Naive thymus-derived CD4-positive, alpha-beta T cell (primary cell): ENCODE data around the gene DNPEP. TPM values are rescaled to one million over a fixed set of nuclear protein-coding genes. Genes with fewer than 3 reads are reported as not detected.

ENCODE experiments used
- ATAC-seq: fragments of 150-1000 bp; cut with Tn5 transposase; 2 replicates; pipeline ENCODE4 v1.10.0; 2021; ENCODE audit warnings: mild to moderate bottlenecking, moderate library complexity
- CTCF ChIA-PET: fragments of 350-600 bp; sonication (Branson Sonifier 250); formaldehyde crosslinking; loops from one replicate; lab custom pipeline; 2021; ENCODE audit warnings: antibody characterized with exemption; lab: Charles Lee
- POLR2A ChIA-PET: fragments of 350-600 bp; sonication (Branson Sonifier 250); formaldehyde crosslinking; loops from one replicate; lab custom pipeline; 2021; ENCODE audit warnings: antibody characterized with exemption, inconsistent platforms; lab: Charles Lee
- DNase-seq, 9 donors: peaks; one replicate each; pipeline versions ENCODE4 v3.0.0 to v3.0.0-alpha.2; 2020 to 2022; ENCODE audit warnings: mixed read lengths in 1 of 9
- H3K27ac ChIP-seq: one replicate; pipeline ENCODE4 v1.7.0; 2013; ENCODE audit warnings: mild to moderate bottlenecking, low read depth, low read length, moderate library complexity
- H3K27me3 ChIP-seq, 2 donors: one replicate each; pipeline ENCODE4 v1.7.0; 2013; ENCODE audit warnings: low read length in 2 of 2, mild to moderate bottlenecking in 2 of 2, moderate library complexity in 2 of 2; ENCODE audit not compliant: control insufficient read depth in 2 of 2, insufficient read depth in 2 of 2
- H3K36me3 ChIP-seq, 3 experiments: 1 replicate in 2 of 3; 2 replicates in 1 of 3; pipeline ENCODE4 v1.7.0; 2013; ENCODE audit warnings: low read length in 3 of 3, mild to moderate bottlenecking in 3 of 3, moderate library complexity in 1 of 3; ENCODE audit not compliant: insufficient read depth in 3 of 3, control insufficient read depth in 2 of 3
- H3K4me1 ChIP-seq, 2 donors: one replicate each; pipeline ENCODE4 v1.7.0; 2013; ENCODE audit warnings: low read length in 2 of 2, mild to moderate bottlenecking in 2 of 2, moderate library complexity in 1 of 2; ENCODE audit not compliant: control insufficient read depth in 2 of 2, insufficient read depth in 2 of 2
- H3K4me3 ChIP-seq: 2 replicates; pipeline ENCODE4 v1.7.0; 2013; ENCODE audit warnings: mild to moderate bottlenecking, low read length
- H3K9me3 ChIP-seq, 3 experiments: 1 replicate in 2 of 3; 2 replicates in 1 of 3; pipeline ENCODE4 v1.7.0; 2013; ENCODE audit warnings: low read length in 3 of 3; ENCODE audit not compliant: control insufficient read depth in 2 of 3
- H3K27ac Mint-ChIP-seq, 9 donors: one replicate each; pipeline ENCODE4 v1.8.0; 2020 to 2022; ENCODE audit warnings: mixed read lengths in 9 of 9, mild to moderate bottlenecking in 8 of 9, moderate library complexity in 5 of 9, inconsistent platforms in 2 of 9
- H3K27me3 Mint-ChIP-seq, 5 donors: one replicate each; pipeline ENCODE4 v1.8.0; 2021 to 2022; ENCODE audit warnings: mixed read lengths in 5 of 5, mild to moderate bottlenecking in 1 of 5
- H3K36me3 Mint-ChIP-seq, 5 donors: one replicate each; pipeline ENCODE4 v1.8.0; 2020 to 2022; ENCODE audit warnings: mixed read lengths in 5 of 5, mild to moderate bottlenecking in 3 of 5, inconsistent platforms in 1 of 5
- H3K4me1 Mint-ChIP-seq, 7 donors: one replicate each; pipeline ENCODE4 v1.8.0; 2020 to 2022; ENCODE audit warnings: mixed read lengths in 7 of 7, mild to moderate bottlenecking in 3 of 7, inconsistent platforms in 1 of 7
- H3K4me3 Mint-ChIP-seq, 10 donors: one replicate each; pipeline ENCODE4 v1.8.0; 2020 to 2022; ENCODE audit warnings: mild to moderate bottlenecking in 10 of 10, mixed read lengths in 10 of 10, moderate library complexity in 6 of 10, inconsistent platforms in 2 of 10
- H3K9me3 Mint-ChIP-seq, 11 donors: one replicate each; pipeline ENCODE4 v1.8.0; 2020 to 2022; ENCODE audit warnings: mixed read lengths in 11 of 11, mild to moderate bottlenecking in 4 of 11, inconsistent platforms in 1 of 11, moderate library complexity in 1 of 11
- intact Hi-C, 2 donors: fragments of 100-400 bp; cut with micrococcal nuclease; formaldehyde crosslinking; loops; one replicate each; pipeline ENCODE4 v1.15.1; 2023
- polyA plus RNA-seq, 2 donors: library from polyadenylated mRNA; unstranded; fragments of 300-500 nt; fragmentation: Illumina TruSeq; gene quantifications; one replicate each; pipeline ENCODE4 v1.2.3, GENCODE V29; 2021
- total RNA-seq, 6 experiments: library from RNA in 5 of 6; stranded (reverse) in 5 of 6; gene quantifications; 1 replicate in 5 of 6; 2 replicates in 1 of 6; pipeline ENCODE4 v1.2.3 and lab custom pipeline; 2021 to 2026

DNPEP gene
- total and polyA plus RNA-seq, 7 experiments from 2014 or later, result 57.5 to 115 (median 73.9) TPM

DNA sequence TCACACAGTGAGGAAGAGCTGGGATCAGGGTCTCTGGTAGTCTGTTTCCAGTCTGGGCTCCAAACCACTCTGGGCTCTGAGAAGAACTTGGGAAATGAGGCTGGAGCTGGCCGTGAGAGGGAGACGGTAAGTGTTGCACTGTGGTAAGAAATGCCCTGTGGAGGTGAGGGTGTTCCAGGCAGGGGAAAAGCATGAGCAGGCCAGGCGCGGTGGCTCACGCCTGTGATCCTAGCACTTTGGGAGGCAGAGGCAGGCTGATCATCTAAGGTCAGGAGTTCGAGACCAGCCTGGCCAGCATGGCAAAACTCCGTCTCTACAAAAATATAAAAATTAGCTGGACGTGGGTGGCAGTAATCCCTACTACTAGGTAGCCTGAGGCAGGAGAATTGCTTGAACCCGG lies 16.1 kb upstream of the DNPEP start:
- no peaks in the 10 kb centered on the region for H3K36me3 Mint-ChIP-seq
- intact Hi-C loops, result loop anchor here (1.0 to 5.0 kb wide), 7 partner anchors 16 to 238 kb away; partner anchors contain the start of gene SPEG (in 1 of the 2)

DNA sequence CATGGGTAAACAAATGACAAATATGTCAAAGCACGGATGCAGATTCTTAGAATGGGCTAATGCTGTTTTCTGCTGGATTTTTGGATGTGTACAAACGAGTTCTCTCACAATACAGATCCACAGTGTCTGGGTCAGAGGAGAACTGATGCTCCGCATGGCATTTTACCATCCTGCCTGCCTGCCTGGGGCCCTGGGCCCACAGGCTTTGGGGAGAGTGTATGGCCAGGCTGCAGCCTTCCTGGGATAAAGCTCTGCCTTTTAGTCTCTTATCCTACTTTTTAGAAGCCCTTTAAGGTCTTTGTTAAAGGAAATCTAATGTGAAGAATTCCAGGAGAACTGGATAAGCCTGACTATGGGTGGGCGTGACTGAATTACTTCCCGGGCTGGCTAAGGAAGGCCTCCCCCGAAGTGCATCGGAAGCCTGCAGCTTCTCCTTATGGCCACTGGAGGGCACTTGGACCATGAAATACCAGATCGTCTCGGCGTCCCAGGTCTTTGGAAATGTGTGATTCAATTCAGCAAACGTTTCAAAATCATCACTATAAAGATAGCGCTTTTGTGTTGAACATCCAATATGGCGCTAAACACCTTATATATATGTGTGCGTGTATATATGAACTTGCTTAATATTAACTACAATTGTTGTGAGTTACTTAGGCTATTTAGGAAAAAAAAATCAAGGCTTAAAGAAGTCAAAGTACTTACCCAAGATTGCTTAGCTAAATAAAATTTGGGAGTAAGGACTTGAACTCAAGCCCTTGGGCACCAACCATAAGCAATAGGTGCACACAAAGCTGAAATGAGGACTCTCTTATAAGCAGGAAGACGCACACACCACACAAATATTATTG lies 15.2 kb upstream of the DNPEP start:
- Histone ChIP-seq H3K36me3 (no peaks in the 10 kb centered on the region), H3K9me3 (no peaks in the 10 kb centered on the region), H3K27me3 (no peaks in the 10 kb centered on the region), H3K4me3 (no peak overlapping the region), H3K27ac (no peak overlapping the region), H3K4me1 (peaks cover 0 to 3% of the 10 kb centered on the region in 2 donors)
- Mint-ChIP-seq H3K4me1 (peaks cover 0 to 9% (median 5%) of the 10 kb centered on the region in 7 donors), H3K36me3 (no peaks in the 10 kb centered on the region), H3K27me3 (peaks cover 0 to 13% (median 7%) of the 10 kb centered on the region in 5 donors), H3K4me3 (no peak overlapping the region), H3K27ac (no peak overlapping the region), H3K9me3 (no peaks in the 10 kb centered on the region)
- intact Hi-C loops, result loop anchor here (1.0 to 5.0 kb wide), 7 partner anchors 15 to 239 kb away; partner anchors contain the start of gene SPEG (in 1 of the 2)
- POLR2A ChIA-PET, result interaction anchor here (0.6 to 2.0 kb wide), 3 partner anchors 11 to 252 kb away, joined by 3 to 5 read pairs (median 4); no protein-coding TSS in a partner anchor
- peak; percentile 89 for ATAC-seq
- peak in 8 of 9 donors; percentile 37 to 70 (median 62) for DNase-seq
- CTCF ChIA-PET, result interaction anchor here (0.5 to 6.2 kb wide), 11 partner anchors 10 to 244 kb away, joined by 3 to 67 read pairs (median 4); no protein-coding TSS in a partner anchor

More for the DNA sequence above, 16.1 kb upstream of the DNPEP start:
- peaks cover 0 to 8% (median 4%) of the 10 kb centered on the region in 7 donors for H3K4me1 Mint-ChIP-seq
- H3K27me3 ChIP-seq, result no peaks in the 10 kb centered on the region
- no peak for ATAC-seq
- POLR2A ChIA-PET, result no interaction called here
- H3K4me3 Mint-ChIP-seq, result no peak overlapping the region
- peaks cover 0 to 2% (median 0%) of the 10 kb centered on the region in 11 donors for H3K9me3 Mint-ChIP-seq
- no peaks in the 10 kb centered on the region for H3K9me3 ChIP-seq
- peaks cover 0 to 3% of the 10 kb centered on the region in 2 donors for H3K4me1 ChIP-seq
- H3K36me3 ChIP-seq, result no peaks in the 10 kb centered on the region
- CTCF ChIA-PET, result interaction anchor here (0.6 to 6.2 kb wide), 10 partner anchors 11 to 282 kb away, joined by 3 to 67 read pairs (median 6); no protein-coding TSS in a partner anchor
- H3K27me3 Mint-ChIP-seq, result peaks cover 0 to 18% (median 7%) of the 10 kb centered on the region in 5 donors
- H3K4me3 ChIP-seq, result no peak overlapping the region
- DNase-seq, result no peak
- peak overlapping the region in 1 of 9 donors; percentile 1 for H3K27ac Mint-ChIP-seq
- no peak overlapping the region for H3K27ac ChIP-seq

DNA sequence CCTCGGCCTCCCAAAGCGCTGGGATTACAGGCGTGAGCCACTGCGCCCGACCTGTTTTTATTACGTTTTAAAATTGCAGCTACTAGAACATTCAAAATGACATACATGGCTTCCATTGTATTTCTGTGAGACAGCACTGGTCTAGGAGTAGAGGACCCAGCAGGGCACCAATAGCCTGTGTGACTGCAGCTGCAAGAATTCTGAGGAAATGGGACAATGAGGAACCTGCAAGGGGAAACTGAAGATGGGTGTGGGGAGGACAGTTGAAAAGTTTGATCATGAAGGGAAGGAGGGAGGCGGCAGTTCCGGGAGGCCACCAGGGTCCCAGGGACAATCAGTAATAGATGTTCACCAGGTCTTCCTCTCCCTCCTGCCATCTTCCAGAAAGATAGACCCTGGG lies 13.9 kb upstream of the DNPEP start:
- Mint-ChIP-seq H3K27me3 (peaks cover 0 to 13% (median 7%) of the 10 kb centered on the region in 5 donors), H3K9me3 (no peaks in the 10 kb centered on the region), H3K4me1 (peaks cover 4 to 22% (median 15%) of the 10 kb centered on the region in 7 donors), H3K27ac (no peak overlapping the region), H3K4me3 (no peak overlapping the region), H3K36me3 (no peaks in the 10 kb centered on the region)
- Histone ChIP-seq H3K27me3 (no peaks in the 10 kb centered on the region), H3K36me3 (no peaks in the 10 kb centered on the region), H3K4me3 (no peak overlapping the region), H3K4me1 (peaks cover 3 to 13% of the 10 kb centered on the region in 2 donors), H3K27ac (no peak overlapping the region), H3K9me3 (no peaks in the 10 kb centered on the region)
- DNase-seq (no peak), ATAC-seq (no peak)
- intact Hi-C loops, result loop anchor here in 1 of 2 donors (5.0 kb wide), 1 partner anchor 41 kb away; no protein-coding TSS in a partner anchor
- ChIA-PET CTCF (interaction anchor here (2.7 to 6.2 kb wide), 3 partner anchors 13 to 139 kb away, joined by 11 to 67 read pairs (median 12); no protein-coding TSS in a partner anchor), POLR2A (interaction anchor here (2.0 kb wide), 1 partner anchor 128 kb away, joined by 5 read pairs; no protein-coding TSS in a partner anchor)

DNA sequence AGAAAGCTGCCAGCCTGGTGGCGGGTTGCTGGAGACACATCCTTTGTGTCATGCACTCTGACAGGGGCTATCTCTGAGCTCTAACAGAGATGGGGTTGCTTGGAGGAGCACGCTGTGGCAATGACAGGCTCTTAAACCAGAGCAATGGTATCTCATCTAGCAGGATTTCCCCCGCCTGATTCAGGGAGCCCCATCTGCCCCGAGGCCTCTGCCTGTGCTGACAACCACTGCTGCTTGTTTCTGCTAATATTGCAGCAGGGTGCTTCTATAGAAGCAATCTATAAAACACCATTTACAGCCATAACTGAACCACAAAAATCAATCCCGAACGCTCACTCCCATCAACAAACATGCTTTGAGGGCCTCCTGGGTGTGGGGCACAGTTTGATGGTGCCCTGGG lies 12.8 kb upstream of the DNPEP start:
- ChIA-PET CTCF (interaction anchor here (6.2 kb wide), 1 partner anchor 129 kb away, joined by 67 read pairs; no protein-coding TSS in a partner anchor), POLR2A (no interaction called here)
- Mint-ChIP-seq H3K27me3 (peaks cover 0 to 16% (median 7%) of the 10 kb centered on the region in 5 donors), H3K4me3 (no peak overlapping the region), H3K9me3 (no peaks in the 10 kb centered on the region), H3K27ac (peak overlapping the region in 1 of 9 donors; percentile 59), H3K4me1 (peaks cover 4 to 29% (median 15%) of the 10 kb centered on the region in 7 donors), H3K36me3 (no peaks in the 10 kb centered on the region)
- ATAC-seq, result no peak
- Histone ChIP-seq H3K27ac (no peak overlapping the region), H3K36me3 (no peaks in the 10 kb centered on the region), H3K27me3 (no peaks in the 10 kb centered on the region), H3K9me3 (no peaks in the 10 kb centered on the region), H3K4me3 (no peak overlapping the region), H3K4me1 (peaks cover 3 to 16% of the 10 kb centered on the region in 2 donors)
- intact Hi-C loops, result loop anchor here in 1 of 2 donors (5.0 kb wide), 1 partner anchor 42 kb away; no protein-coding TSS in a partner anchor
- no peak for DNase-seq

DNA sequence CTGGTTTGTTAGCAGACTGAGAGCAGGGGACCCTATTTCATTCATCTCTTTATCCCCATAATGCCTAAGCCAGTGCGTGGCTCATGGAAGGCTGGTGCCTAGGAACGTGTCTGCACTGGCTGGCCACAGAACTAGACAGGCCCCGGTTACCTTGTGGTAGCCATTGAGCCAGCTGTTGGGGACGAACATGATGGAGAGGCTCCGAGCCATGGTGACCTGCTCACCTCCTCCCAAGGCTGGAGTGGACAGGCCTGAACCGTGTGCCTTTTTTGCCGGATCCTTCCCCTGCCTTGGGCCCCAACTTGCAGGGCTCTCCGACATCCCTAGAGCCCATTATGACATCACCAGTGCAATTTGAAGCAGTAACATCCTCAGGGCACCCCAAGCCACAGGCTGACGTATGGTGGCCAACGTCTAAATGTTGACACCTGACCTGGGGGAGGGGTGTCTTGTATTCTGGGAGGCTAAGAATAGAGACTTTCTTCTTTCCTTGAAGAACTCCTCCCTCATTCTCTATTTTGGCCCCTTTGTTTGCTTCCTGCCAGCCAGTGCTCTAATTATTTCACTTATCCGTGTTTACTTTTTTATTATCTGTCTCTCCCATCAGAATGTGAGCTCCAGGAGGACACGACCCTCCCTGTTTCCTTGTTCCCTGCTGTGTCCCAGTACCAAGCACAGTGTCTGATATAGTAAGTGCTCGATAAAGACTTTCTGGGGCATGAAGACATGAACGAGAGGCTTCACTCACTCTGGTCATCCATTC lies 12.2 kb upstream of the DNPEP start:
- CTCF ChIA-PET, result interaction anchor here (6.2 kb wide), 1 partner anchor 130 kb away, joined by 67 read pairs; no protein-coding TSS in a partner anchor
- peaks cover 3 to 16% of the 10 kb centered on the region in 2 donors for H3K4me1 ChIP-seq
- no peaks in the 10 kb centered on the region for H3K27me3 ChIP-seq
- H3K27ac ChIP-seq, result no peak overlapping the region
- Mint-ChIP-seq H3K27ac (peak overlapping the region in 2 of 9 donors; percentile 22 to 59), H3K9me3 (no peaks in the 10 kb centered on the region), H3K27me3 (peaks cover 0 to 16% (median 7%) of the 10 kb centered on the region in 5 donors), H3K4me3 (no peak overlapping the region), H3K4me1 (peaks cover 4 to 29% (median 15%) of the 10 kb centered on the region in 7 donors), H3K36me3 (no peaks in the 10 kb centered on the region)
- no peak for ATAC-seq
- intact Hi-C loops, result loop anchor here in 1 of 2 donors (5.0 kb wide), 1 partner anchor 42 kb away; no protein-coding TSS in a partner anchor
- H3K4me3 ChIP-seq, result no peak overlapping the region
- H3K9me3 ChIP-seq, result no peaks in the 10 kb centered on the region
- no peak for DNase-seq
- POLR2A ChIA-PET, result no interaction called here
- H3K36me3 ChIP-seq, result no peaks in the 10 kb centered on the region
